ENCODE data around the gene CRB3. TPM values are rescaled to one million over a fixed set of nuclear protein-coding genes. Genes with fewer than 3 reads are reported as not detected.

The CRB3 gene
- total and polyA plus RNA-seq, 3 donors from 2014 or later = 1.2 to 2.3 (median 2.0) TPM

- Histone ChIP-seq H3K27me3 (no peaks in the 10 kb centered on the region), H3K4me1 (no peaks in the 10 kb centered on the region), H3K27ac (no peak overlapping the region), H3K4me3 (no peak overlapping the region), H3K36me3 (ENCODE audit: low read depth, missing control alignments) (no peaks in the 10 kb centered on the region), H3K9me3 (no peaks in the 10 kb centered on the region)
- WGBS, 2 donors = 48 to 52% methylated on average over 3 of the region's 3 CpGs
- no peak for TF ChIP-seq CTCF (IDR thresholded peaks at IDR 0.05)
- TF ChIP-seq POLR2A (IDR thresholded peaks at IDR 0.05) = no peak
- intact Hi-C loops (cut with DNase I; ENCODE audit: low total_unique reads) = no loop called here
- DNase-seq = no peak
These were observed 19.2 kb downstream of the CRB3 start for GRCh38 chr19:6483235-6483634.

DNA sequence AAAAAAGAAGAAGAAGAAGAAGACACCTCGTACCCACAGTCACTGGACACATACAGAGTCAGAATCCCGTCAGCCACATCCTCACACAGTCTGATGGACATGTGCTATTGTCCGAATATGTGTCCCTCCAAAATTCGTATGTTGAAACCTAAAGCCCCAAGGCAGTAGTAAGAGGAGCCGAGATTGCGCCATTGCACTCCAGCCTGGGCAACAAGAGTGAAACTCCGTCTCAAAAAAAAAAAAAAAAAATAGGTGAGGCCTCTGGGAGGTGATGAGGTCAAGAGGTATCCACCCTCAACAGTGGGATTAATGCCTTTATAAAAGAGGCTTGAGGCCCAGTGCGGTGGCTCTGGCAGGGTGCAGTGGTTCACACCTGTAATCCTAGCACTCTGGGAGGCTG, 20.2 kb downstream of the CRB3 start:
- Histone ChIP-seq H3K27me3 (no peaks in the 10 kb centered on the region), H3K36me3 (ENCODE audit: low read depth, missing control alignments) (no peaks in the 10 kb centered on the region), H3K4me1 (no peaks in the 10 kb centered on the region), H3K4me3 (no peak overlapping the region), H3K9me3 (no peaks in the 10 kb centered on the region), H3K27ac (no peak overlapping the region)
- intact Hi-C loops (cut with DNase I; ENCODE audit: low total_unique reads) = no loop called here
- 91 to 92% methylated on average over 8 of the region's 8 CpGs for WGBS, 2 donors
- DNase-seq = no peak
- TF ChIP-seq CTCF (IDR thresholded peaks at IDR 0.05) (no peak), POLR2A (IDR thresholded peaks at IDR 0.05) (no peak)

GRCh38 chr19:6484831-6485230, 20.8 kb downstream of the CRB3 start:
- H3K4me3 ChIP-seq = no peak overlapping the region
- H3K36me3 ChIP-seq (ENCODE audit: low read depth, missing control alignments) = no peaks in the 10 kb centered on the region
- no peaks in the 10 kb centered on the region for H3K27me3 ChIP-seq
- H3K9me3 ChIP-seq = no peaks in the 10 kb centered on the region
- DNase-seq = no peak
- 91 to 95% methylated on average over 7 of the region's 7 CpGs for WGBS, 2 donors
- intact Hi-C loops (cut with DNase I; ENCODE audit: low total_unique reads) = no loop called here
- TF ChIP-seq POLR2A (IDR thresholded peaks at IDR 0.05) (no peak), CTCF (IDR thresholded peaks at IDR 0.05) (no peak)
- no peaks in the 10 kb centered on the region for H3K4me1 ChIP-seq
- no peak overlapping the region for H3K27ac ChIP-seq

- intact Hi-C loops (cut with DNase I; ENCODE audit: low total_unique reads) = no loop called here
These were observed 25.4 kb downstream of the CRB3 start for GRCh38 chr19:6489278-6490061.

More at GRCh38 chr19:6489278-6490061, 25.4 kb downstream of the CRB3 start:
- TF ChIP-seq CTCF (IDR thresholded peaks at IDR 0.05) = no peak
- no peak for TF ChIP-seq POLR2A (IDR thresholded peaks at IDR 0.05)
- H3K27me3 ChIP-seq = no peaks in the 10 kb centered on the region
- H3K27ac ChIP-seq = no peak overlapping the region
- no peaks in the 10 kb centered on the region for H3K9me3 ChIP-seq
- no peaks in the 10 kb centered on the region for H3K36me3 ChIP-seq (ENCODE audit: low read depth, missing control alignments)
- WGBS, 2 donors = 62 to 72% methylated on average over 15 of the region's 15 CpGs
- H3K4me3 ChIP-seq = no peak overlapping the region
- DNase-seq = no peak
- H3K4me1 ChIP-seq = no peaks in the 10 kb centered on the region

All from testis (tissue), 3 donors.